Large intestine (tissue), 3 donors: ENCODE data around the gene PRR36. TPM values are rescaled to one million over a fixed set of nuclear protein-coding genes. Genes with fewer than 3 reads are reported as not detected.

Source experiments
- DNase-seq, 2 donors: peaks; one replicate each; pipeline versions ENCODE4 v3.0.0 to v3.0.0-alpha.2; 2013
- H3K27ac ChIP-seq: one replicate; pipeline ENCODE4 v1.5.1; 2013; ENCODE audit warnings: low read length
- H3K27me3 ChIP-seq: 2 replicates; pipeline ENCODE4 v1.6.1; 2013; ENCODE audit warnings: low read length; ENCODE audit not compliant: control insufficient read depth, insufficient read depth
- H3K36me3 ChIP-seq: 2 replicates; pipeline ENCODE4 v1.6.1; 2013; ENCODE audit warnings: low read length; ENCODE audit not compliant: control insufficient read depth, insufficient read depth
- H3K4me1 ChIP-seq: one replicate; pipeline ENCODE4 v1.6.1; 2013; ENCODE audit warnings: low read length; ENCODE audit not compliant: control insufficient read depth, insufficient read depth
- H3K4me3 ChIP-seq: one replicate; pipeline ENCODE4 v1.5.1; 2013; ENCODE audit warnings: low read length
- H3K9me3 ChIP-seq: one replicate; pipeline ENCODE4 v1.6.1; 2013; ENCODE audit warnings: mild to moderate bottlenecking, low read depth, low read length, moderate library complexity; ENCODE audit not compliant: control insufficient read depth
- WGBS: methylation state at CpG from one replicate; pipeline ENCODE4 v1.1.5; 2013; ENCODE audit warnings: low lambda C conversion rate; ENCODE audit not compliant: insufficient coverage; 5-methylcytosine and 5-hydroxymethylcytosine counted together
- polyA plus RNA-seq: library from polyadenylated mRNA; unstranded; fragments of 120-200 nt; gene quantifications from one replicate; pipeline ENCODE4 v1.2.1, GENCODE V29; 2013

The PRR36 gene
- polyA plus RNA-seq, 1 donor: 2.1 TPM

DNA sequence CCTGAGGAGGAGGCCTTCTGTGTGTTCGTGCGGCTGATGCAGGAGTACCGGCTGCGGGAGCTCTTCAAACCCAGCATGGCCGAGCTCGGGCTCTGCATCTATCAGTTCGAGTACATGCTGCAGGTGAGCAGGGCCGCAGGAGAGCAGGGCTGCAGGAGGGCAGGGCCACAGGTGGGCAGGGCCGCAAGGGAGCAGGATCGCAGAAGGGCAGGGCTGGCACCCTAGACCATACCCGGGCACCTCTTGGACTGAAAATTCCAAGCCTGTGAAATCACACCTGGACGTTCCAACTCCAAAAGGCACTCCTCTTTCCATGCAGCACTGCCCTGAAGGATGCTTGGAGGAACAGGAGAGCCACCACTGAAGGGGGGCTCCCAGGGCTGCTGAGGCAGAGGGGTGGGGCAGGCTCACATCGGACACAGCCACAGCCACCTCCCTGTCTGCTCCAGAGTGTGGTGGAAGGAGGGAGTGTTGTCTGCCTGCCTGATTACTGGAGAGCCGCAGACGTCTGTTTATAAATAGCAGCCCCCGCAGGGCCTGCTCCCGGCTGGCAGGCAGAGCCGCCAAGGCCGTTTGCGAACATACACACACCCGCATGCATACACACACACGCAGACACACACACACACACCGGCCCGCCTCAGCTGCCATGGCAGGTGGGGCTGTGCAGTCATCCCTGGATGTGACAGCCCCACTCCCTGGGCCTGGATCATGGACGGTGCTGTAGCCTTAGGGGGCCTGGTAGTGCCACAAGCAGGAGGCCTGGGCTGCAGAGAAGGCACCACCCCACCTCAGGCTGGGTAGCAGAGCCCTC lies 24.0 kb downstream of the PRR36 start:
- no peak for DNase-seq
- Histone ChIP-seq H3K4me3 (no peak overlapping the region), H3K9me3 (no peaks in the 10 kb centered on the region), H3K36me3 (no peaks in the 10 kb centered on the region), H3K27ac (no peak overlapping the region), H3K27me3 (no peaks in the 10 kb centered on the region), H3K4me1 (peaks cover 11% of the 10 kb centered on the region)
- WGBS: no CpG with 5 or more reads among the region's 25 CpGs

DNA sequence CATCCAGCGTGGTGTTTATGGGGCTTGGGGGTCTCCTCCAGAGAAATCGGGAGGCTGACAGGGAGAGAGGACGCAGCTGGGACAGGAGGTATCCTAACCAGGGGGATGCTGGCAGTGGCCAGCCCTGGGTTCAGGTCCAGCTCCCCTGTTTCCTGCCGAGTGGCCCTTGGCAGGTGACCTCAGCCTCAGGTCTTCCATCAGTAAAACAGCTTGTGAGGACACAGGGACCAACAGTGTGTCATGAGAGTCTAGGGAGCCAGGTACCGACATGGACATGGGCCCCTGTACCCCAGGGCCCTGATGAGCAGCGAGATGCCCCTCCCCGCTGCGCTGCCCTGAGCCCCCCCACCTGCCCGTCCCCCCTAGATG lies 24.6 kb downstream of the PRR36 start:
- H3K27ac ChIP-seq: no peak overlapping the region
- no peaks in the 10 kb centered on the region for H3K36me3 ChIP-seq
- H3K9me3 ChIP-seq: no peaks in the 10 kb centered on the region
- WGBS: no CpG with 5 or more reads among the region's 9 CpGs
- H3K4me3 ChIP-seq: no peak overlapping the region
- H3K27me3 ChIP-seq: no peaks in the 10 kb centered on the region
- DNase-seq: no peak
- H3K4me1 ChIP-seq: peaks cover 16% of the 10 kb centered on the region

DNA sequence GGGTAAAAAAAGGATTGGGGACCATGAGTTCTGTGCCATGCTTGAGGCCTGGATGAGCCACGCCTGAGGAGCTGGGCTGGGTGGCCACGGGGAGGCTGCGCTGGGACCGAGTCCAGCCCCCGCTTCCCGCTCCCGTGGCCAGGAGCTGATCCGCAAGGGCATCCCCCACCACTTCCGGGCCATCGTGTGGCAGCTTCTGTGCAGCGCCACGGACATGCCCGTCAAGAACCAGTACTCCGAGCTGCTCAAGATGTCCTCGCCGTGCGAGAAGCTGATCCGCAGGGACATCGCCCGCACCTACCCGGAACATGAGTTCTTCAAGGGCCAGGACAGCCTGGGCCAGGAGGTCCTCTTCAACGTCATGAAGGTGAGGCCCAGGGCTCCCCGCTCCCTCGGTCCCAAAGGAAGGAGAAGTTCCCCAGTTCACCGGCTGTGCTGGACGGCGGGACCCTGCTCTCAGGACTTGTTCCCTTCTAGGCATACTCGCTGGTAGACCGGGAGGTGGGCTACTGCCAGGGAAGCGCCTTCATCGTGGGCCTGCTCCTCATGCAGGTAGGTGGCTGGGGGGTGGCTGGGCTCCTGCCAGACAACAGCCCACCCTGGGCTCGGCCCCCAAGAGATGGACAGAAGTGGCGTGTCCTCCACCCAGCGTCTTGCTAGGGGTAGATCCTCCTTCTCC lies 25.3 kb downstream of the PRR36 start:
- H3K27ac ChIP-seq: no peak overlapping the region
- peaks cover 22% of the 10 kb centered on the region for H3K4me1 ChIP-seq
- H3K4me3 ChIP-seq: no peak overlapping the region
- WGBS: no CpG with 5 or more reads among the region's 34 CpGs
- H3K27me3 ChIP-seq: no peaks in the 10 kb centered on the region
- no peak for DNase-seq
- no peaks in the 10 kb centered on the region for H3K36me3 ChIP-seq
- H3K9me3 ChIP-seq: no peaks in the 10 kb centered on the region

DNA sequence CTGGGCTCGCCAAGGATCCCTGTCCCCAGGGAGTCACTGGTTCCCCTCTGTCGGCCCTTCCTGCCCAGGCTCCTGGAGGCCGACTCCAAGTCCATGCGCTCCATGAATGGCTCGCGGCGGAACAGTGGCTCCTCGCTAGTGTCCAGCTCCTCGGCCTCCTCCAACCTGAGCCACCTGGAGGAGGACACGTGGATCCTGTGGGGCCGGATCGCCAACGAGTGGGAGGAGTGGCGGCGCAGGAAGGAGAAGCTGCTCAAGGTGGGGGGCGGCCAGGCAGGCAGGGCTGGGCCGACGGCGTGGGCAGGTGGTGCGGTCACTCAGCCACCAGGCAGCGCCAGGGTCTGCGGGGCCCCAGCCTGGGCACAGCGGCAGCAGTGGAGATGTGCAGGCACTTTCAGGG lies 26.5 kb downstream of the PRR36 start:
- no peaks in the 10 kb centered on the region for H3K27me3 ChIP-seq
- no peaks in the 10 kb centered on the region for H3K36me3 ChIP-seq
- H3K4me3 ChIP-seq: no peak overlapping the region
- 100% methylated on average over 1 of the region's 23 CpGs for WGBS
- no peak for DNase-seq
- H3K27ac ChIP-seq: no peak overlapping the region
- peaks cover 7% of the 10 kb centered on the region for H3K9me3 ChIP-seq
- peaks cover 13% of the 10 kb centered on the region for H3K4me1 ChIP-seq

DNA sequence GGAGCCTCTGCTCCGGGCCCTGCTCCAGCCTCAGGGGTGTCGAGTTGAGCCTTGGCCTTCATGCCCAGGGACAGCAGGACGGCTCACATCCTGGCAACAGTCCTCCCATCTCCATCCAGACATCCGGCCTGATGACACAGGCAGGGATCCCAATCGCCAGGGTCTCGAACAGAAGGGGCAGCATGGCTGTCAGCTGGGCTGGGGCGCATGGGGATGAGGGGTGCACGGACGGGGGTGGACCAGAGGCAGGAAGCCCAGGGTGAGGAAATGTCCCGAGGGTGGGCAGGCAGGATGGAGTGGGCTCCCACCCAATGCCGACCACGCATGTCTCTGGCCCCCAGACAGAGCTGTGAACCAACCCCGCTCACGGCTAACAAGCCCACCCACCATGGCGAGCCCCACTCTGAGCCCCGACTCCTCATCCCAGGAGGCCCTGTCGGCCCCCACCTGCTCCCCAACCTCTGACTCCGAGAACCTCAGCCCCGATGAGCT lies 28.0 kb downstream of the PRR36 start:
- H3K27ac ChIP-seq: no peak overlapping the region
- H3K9me3 ChIP-seq: peaks cover 7% of the 10 kb centered on the region
- H3K4me3 ChIP-seq: no peak overlapping the region
- DNase-seq: no peak
- H3K27me3 ChIP-seq: no peaks in the 10 kb centered on the region
- no CpG with 5 or more reads among the region's 19 CpGs for WGBS
- no peaks in the 10 kb centered on the region for H3K36me3 ChIP-seq
- H3K4me1 ChIP-seq: peaks cover 13% of the 10 kb centered on the region

DNA sequence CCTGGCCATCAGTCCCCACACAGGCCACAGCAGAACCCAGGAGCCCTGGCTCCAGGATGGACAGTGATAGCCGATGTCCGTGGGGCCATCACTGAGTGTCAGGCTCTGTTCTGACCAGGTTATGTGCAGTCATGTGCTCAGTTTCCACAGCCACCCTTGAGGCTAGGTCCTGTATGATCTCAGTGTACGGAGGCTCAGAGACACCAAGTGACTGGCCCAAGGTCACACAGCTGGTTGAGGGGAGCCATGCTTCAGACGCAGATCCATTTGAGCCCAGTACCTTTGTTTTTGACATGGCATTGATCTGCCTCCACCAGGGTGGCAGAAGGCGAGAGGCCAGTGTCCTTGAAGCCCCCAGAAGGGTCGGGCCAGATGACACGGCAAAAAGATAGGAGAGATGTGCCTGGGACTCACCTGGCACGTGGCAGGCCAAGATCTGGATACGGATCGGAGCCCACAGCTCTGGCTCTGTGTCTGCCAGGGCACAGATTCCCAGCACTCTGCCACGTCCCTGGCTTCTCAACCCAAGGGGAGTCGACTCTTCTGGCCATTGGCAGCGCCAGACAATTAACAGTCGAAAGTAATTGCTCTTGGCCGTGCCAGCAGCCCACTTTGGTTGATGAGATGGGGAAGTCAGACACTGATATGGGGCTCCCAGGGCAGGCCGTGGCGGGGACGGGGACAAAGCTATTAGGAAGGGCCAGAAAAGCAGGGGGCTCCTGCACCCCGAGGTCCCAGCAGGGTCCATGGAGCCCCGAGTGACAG lies 28.6 kb downstream of the PRR36 start:
- DNase-seq: no peak
- WGBS: no CpG with 5 or more reads among the region's 20 CpGs
- Histone ChIP-seq H3K27me3 (no peaks in the 10 kb centered on the region), H3K27ac (no peak overlapping the region), H3K36me3 (no peaks in the 10 kb centered on the region), H3K4me1 (peaks cover 13% of the 10 kb centered on the region), H3K9me3 (peaks cover 7% of the 10 kb centered on the region), H3K4me3 (no peak overlapping the region)

DNA sequence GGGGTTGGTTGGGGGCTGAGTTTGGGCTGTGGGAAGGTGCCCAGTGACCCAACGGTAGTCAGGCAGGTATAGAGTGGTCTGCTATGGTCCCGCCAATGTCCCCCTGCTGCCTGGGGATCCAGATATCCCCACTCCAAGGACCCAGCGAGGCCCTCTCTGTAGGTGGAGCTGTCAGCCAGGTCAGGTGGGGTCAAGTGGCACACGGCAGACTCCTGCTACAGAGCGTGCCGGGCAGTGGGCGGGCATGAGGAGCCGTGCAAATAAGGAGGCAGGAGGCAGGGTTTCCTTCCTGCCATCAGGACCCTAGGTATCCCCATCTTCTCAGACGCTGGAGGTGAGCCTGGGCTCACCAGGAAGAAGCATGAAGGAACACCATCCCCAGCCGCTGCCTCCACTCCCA lies 29.2 kb downstream of the PRR36 start:
- Histone ChIP-seq H3K4me1 (peaks cover 13% of the 10 kb centered on the region), H3K4me3 (no peak overlapping the region), H3K9me3 (peaks cover 7% of the 10 kb centered on the region), H3K36me3 (no peaks in the 10 kb centered on the region), H3K27ac (peak overlapping the region; percentile 2), H3K27me3 (no peaks in the 10 kb centered on the region)
- no peak for DNase-seq
- no CpG with 5 or more reads among the region's 10 CpGs for WGBS

DNA sequence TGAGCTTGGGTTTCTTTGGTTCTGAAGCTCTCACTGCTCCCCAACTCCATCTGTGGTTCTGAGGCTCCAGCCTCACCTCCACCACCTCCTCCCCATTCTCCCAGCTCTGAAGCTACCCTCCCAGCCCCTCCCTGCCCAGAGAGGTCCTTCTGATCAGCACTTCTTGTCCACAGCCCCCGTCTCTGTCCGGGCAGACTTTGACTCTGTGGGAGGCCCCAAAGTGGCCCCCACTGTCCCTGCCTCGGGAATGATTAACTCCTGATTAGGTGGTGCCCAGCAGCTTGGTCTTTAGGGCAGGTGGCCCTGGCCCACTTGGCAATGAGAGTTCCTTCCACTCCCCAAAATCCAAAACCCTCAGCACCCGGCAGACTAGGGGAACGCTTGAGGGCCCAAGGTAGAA lies 29.8 kb downstream of the PRR36 start:
- Histone ChIP-seq H3K27me3 (no peaks in the 10 kb centered on the region), H3K27ac (peak overlapping the region; percentile 2), H3K36me3 (no peaks in the 10 kb centered on the region), H3K9me3 (peaks cover 7% of the 10 kb centered on the region), H3K4me3 (peak overlapping the region; percentile 4), H3K4me1 (peaks cover 13% of the 10 kb centered on the region)
- no CpG with 5 or more reads among the region's 5 CpGs for WGBS
- DNase-seq: peak; percentile 65 to 68

DNA sequence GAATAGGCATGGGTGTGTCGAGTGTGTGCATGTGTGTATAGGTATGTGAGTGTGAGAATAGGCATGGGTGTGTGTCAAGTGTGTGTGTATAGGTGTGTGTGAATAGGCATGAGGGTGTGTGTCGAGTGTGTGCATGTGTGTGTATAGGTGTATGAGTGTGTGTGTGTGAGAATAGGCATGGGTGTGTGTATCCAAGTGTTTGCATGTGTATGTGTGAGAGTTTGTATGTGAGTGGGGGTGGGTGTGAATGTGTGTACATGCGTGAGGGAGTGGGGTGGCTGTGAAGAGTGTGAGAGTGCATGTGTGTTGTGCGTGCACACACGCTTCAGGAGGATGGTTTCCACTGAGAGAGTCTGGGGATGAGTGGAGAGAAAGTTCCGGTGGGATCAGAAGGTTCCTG lies 30.7 kb downstream of the PRR36 start:
- 80% methylated on average over 1 of the region's 6 CpGs for WGBS
- H3K9me3 ChIP-seq: peaks cover 7% of the 10 kb centered on the region
- DNase-seq: no peak

DNA sequence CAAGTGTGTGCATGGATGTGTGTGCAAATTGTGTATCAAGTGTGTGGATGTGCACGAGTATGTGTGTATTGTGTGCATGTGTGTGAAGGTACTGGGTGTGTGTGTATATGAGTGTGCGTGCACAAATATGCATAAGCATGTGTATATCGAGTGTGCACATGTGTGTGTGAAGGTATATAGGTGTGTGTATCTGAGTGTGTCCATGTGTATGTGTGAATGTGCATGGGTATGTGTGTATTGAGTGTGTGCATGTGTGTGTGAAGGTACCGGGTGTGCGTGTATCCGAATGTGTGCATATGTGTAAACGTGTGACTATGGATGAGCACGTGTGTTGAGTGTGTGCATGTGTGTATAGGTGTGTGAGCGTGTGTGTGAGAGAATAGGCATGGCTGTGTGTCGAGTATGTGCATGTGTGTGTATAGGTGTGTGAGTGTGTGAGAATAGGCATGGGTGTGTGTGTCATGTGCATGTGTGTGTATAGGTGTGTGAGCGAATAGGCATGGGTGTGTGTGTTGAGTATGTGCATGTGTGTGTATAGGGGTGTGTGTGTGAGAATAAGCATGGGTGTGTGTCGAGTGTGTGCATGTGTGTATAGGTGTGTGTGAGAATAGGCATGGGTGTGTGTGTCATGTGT lies 31.4 kb downstream of the PRR36 start:
- Histone ChIP-seq H3K27ac (no peak overlapping the region), H3K4me3 (no peak overlapping the region), H3K4me1 (peaks cover 13% of the 10 kb centered on the region), H3K9me3 (peaks cover 7% of the 10 kb centered on the region), H3K27me3 (no peaks in the 10 kb centered on the region), H3K36me3 (no peaks in the 10 kb centered on the region)
- 100% methylated on average over 3 of the region's 12 CpGs for WGBS
- no peak for DNase-seq

More for the DNA sequence above, 30.7 kb downstream of the PRR36 start:
- H3K36me3 ChIP-seq: no peaks in the 10 kb centered on the region
- no peak overlapping the region for H3K4me3 ChIP-seq
- H3K4me1 ChIP-seq: peaks cover 13% of the 10 kb centered on the region
- no peaks in the 10 kb centered on the region for H3K27me3 ChIP-seq
- peak overlapping the region; percentile 23 for H3K27ac ChIP-seq
